ENCODE results near the gene C16orf90.

C16orf90 gene

DNA sequence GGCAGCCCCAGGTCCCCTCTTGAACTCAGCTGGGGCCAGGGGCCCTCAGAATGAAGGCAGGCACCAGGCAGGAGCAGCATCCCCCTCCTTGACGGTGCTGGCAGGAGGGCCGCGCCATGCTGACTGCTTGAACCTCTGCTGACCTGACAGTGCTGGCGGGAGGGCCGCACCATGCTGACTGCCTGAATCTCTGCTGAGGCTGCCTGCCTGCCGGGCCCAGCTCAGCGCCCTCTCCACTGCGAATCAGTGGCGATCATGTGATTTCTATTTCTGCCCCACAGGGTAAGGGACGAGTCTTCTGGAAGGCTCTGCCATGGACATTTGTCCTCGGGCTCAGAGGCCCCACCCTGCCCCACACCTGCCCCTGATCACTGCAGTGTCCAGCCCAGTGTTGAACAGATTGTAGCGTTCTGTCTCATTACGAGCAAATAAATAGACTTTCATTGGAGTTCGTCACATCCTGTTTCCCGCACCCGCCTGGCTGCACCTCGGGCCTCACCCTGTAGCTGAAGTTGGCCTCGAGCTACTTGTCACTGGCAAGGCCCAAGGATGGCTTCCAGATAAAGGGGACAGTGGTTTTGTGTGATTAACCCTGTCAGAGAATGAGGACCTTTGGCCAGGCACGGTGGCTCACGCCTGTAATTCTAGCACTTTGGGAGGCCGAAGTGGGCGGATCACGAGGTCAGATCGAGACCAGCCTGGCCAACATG lies 8.6 kb downstream of the C16orf90 start:
- Histone ChIP-seq H3K4me1 (ENCODE audit: low read depth, poor library complexity, severe bottlenecking) (no peaks in the 10 kb centered on the region), H4K20me1 (ENCODE audit: insufficient read depth) (no peaks in the 10 kb centered on the region; the same call in 1 of the 2 replicates), H3K4me3 (IDR thresholded peaks at IDR 0.05; ENCODE audit: insufficient read depth, low read depth, low read length) (no peak overlapping the region), H3K79me2 (ENCODE audit: insufficient read depth, low read depth) (0 out of 2 replicates have a peak, but pooled peaks cover 5% of the 10 kb centered on the region), H3K4me2 (no peak overlapping the region), H2AFZ (ENCODE audit: low read depth) (no peak overlapping the region), H3K9ac (no peak overlapping the region), H3K36me3 (ENCODE audit: insufficient read depth) (peaks cover 27% of the 10 kb centered on the region), H3K27ac (no peak overlapping the region), H3K27me3 (ENCODE audit: insufficient read depth, low read depth) (no peaks in the 10 kb centered on the region)
- TF ChIP-seq, protein P1, sequence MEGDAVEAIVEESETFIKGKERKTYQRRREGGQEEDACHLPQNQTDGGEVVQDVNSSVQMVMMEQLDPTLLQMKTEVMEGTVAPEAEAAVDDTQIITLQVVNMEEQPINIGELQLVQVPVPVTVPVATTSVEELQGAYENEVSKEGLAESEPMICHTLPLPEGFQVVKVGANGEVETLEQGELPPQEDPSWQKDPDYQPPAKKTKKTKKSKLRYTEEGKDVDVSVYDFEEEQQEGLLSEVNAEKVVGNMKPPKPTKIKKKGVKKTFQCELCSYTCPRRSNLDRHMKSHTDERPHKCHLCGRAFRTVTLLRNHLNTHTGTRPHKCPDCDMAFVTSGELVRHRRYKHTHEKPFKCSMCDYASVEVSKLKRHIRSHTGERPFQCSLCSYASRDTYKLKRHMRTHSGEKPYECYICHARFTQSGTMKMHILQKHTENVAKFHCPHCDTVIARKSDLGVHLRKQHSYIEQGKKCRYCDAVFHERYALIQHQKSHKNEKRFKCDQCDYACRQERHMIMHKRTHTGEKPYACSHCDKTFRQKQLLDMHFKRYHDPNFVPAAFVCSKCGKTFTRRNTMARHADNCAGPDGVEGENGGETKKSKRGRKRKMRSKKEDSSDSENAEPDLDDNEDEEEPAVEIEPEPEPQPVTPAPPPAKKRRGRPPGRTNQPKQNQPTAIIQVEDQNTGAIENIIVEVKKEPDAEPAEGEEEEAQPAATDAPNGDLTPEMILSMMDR (conservative IDR thresholded peaks at IDR 0.05; ENCODE audit: low read depth, low read length): no peak

DNA sequence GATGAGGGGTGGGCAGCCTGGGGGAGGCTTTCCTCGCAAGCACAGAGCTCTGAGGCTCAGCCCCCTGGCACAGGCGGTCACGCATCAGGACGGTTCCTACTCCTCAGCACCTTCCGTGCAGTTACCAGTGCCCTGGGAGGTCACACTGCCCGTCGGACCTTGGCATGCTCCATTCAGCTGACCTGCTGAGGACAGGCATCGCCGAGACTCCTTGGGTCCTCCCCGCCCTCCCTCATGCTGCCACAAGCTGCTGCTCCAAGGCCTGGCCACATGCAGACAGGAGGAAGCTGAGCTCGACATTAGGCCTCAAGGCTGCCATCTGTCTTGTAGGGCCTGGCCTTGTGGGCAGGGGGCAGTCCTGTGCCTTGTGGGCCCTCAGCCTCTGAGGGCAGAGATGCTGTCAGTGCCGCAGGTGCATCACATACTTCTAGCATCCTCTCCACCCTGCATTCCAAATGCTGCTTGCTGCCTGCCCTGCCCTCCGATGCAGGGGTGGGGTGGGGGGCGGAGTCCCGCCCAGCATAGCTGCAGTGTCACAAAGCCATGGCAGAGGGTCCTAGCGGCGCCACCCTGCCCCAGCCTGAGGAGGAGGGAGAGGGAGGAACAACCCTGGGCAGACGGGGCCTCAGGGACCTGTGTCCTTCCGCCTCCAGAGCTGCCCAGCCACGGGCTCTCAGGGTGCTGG lies 9.3 kb downstream of the C16orf90 start:
- TF ChIP-seq, protein P1 (conservative IDR thresholded peaks at IDR 0.05; ENCODE audit: low read depth, low read length): no peak
- Histone ChIP-seq H3K4me1 (ENCODE audit: low read depth, poor library complexity, severe bottlenecking) (no peaks in the 10 kb centered on the region), H3K27me3 (ENCODE audit: insufficient read depth, low read depth) (no peaks in the 10 kb centered on the region), H4K20me1 (ENCODE audit: insufficient read depth) (no peaks in the 10 kb centered on the region; the same call in 1 of the 2 replicates), H3K4me3 (IDR thresholded peaks at IDR 0.05; ENCODE audit: insufficient read depth, low read depth, low read length) (no peak overlapping the region), H3K4me2 (no peak overlapping the region), H2AFZ (ENCODE audit: low read depth) (no peak overlapping the region), H3K27ac (no peak overlapping the region), H3K36me3 (ENCODE audit: insufficient read depth) (peaks cover 27% of the 10 kb centered on the region), H3K9ac (no peak overlapping the region), H3K79me2 (ENCODE audit: insufficient read depth, low read depth) (peaks cover 5% of the 10 kb centered on the region; the same call in 1 of the 2 replicates)

DNA sequence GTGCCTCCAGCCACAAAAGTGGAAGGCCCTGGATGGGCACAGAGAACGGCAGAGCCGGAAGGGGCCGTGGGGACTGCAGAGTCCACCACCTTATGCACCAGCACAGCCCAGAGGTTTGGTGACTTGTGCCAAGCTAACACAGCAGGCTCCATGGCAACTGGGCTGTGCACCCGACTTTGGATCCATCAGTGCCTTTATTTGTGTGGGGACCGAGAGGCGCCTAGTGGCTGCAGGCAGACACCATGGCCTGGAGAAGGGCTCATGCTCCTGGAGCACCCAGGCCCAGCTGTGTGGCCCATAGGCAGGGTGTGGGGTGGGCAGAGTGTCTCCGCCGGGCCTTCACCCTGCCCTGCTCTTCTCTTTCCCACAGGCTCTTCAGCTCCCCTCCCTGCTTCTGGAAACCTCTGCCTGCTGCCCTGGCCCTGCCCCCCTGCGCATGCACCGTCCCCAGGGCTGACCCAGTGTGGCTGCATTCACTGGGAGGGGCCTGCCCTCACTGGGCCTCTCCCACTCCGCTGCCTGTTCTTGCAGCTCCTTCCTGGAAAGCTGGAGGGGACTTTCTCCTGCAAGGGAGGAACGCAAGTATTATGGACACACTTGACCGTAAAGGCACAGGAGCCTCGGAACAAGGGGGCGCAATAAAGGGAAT lies 10.1 kb downstream of the C16orf90 start:
- Histone ChIP-seq H3K36me3 (ENCODE audit: insufficient read depth) (peaks cover 31% of the 10 kb centered on the region), H2AFZ (ENCODE audit: low read depth) (no peak overlapping the region), H3K4me2 (no peak overlapping the region), H3K79me2 (ENCODE audit: insufficient read depth, low read depth) (peaks cover 6% of the 10 kb centered on the region; the same call in 1 of the 2 replicates), H3K9ac (no peak overlapping the region), H3K27me3 (ENCODE audit: insufficient read depth, low read depth) (no peaks in the 10 kb centered on the region), H3K27ac (no peak overlapping the region), H3K4me1 (ENCODE audit: low read depth, poor library complexity, severe bottlenecking) (no peaks in the 10 kb centered on the region), H4K20me1 (ENCODE audit: insufficient read depth) (no peaks in the 10 kb centered on the region; the same call in 1 of the 2 replicates), H3K4me3 (IDR thresholded peaks at IDR 0.05; ENCODE audit: insufficient read depth, low read depth, low read length) (no peak overlapping the region)
- TF ChIP-seq, protein P1 (conservative IDR thresholded peaks at IDR 0.05; ENCODE audit: low read depth, low read length): no peak

DNA sequence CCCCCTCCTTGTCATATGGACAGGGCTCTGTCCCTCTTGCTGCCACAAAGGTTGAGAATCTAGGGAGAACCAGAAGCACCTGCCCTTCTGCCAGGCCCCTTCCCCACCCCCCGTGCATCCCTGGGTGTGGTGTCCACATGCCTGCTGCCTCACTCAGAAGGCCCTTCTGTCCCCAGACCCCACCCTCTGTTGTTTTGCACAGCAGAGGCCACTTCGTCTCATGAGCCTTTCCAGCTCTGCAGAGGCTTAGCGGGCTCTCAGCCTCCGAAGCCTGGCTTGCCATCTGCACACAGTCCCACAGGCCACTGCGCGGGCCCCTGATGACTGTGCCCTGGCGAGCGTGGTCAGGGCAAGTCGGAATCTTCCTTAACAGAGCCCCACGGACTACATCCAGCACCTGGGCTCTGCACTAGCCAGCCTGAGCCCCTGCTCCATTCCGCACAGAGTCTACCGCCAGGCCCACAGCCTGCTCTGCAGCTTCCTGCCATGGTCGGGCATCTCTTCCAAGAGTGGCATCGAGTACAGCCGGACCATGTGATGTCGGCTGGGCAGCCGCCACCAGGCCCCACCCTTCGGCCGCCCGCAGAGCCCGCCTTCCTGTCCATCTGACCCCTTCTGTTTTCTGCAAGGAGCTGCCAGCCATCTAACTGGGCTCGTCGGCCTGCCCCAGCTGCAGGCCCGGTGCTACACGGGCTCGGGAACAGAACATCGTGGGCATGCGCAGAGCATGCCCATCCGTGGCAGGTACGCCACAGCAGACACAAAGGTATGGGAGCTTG lies 10.8 kb downstream of the C16orf90 start:
- Histone ChIP-seq H3K4me2 (no peak overlapping the region), H3K4me3 (IDR thresholded peaks at IDR 0.05; ENCODE audit: insufficient read depth, low read depth, low read length) (no peak overlapping the region), H3K79me2 (ENCODE audit: insufficient read depth, low read depth) (peaks cover 13% of the 10 kb centered on the region; the same call in 1 of the 2 replicates), H2AFZ (ENCODE audit: low read depth) (no peak overlapping the region), H3K9ac (no peak overlapping the region), H3K27me3 (ENCODE audit: insufficient read depth, low read depth) (no peaks in the 10 kb centered on the region), H4K20me1 (ENCODE audit: insufficient read depth) (no peaks in the 10 kb centered on the region; the same call in 1 of the 2 replicates), H3K36me3 (ENCODE audit: insufficient read depth) (peaks cover 35% of the 10 kb centered on the region), H3K27ac (no peak overlapping the region), H3K4me1 (ENCODE audit: low read depth, poor library complexity, severe bottlenecking) (no peaks in the 10 kb centered on the region)
- TF ChIP-seq, protein P1 (conservative IDR thresholded peaks at IDR 0.05; ENCODE audit: low read depth, low read length): no peak

All from KMS-11 (cell line).